Measurements from ENCODE around the gene PARD3. TPM values are rescaled to one million over a fixed set of nuclear protein-coding genes. Genes with fewer than 3 reads are reported as not detected.

Gene PARD3
- total and polyA plus RNA-seq, 7 donors, result 20.2 to 84.4 (median 53.4) TPM

DNA sequence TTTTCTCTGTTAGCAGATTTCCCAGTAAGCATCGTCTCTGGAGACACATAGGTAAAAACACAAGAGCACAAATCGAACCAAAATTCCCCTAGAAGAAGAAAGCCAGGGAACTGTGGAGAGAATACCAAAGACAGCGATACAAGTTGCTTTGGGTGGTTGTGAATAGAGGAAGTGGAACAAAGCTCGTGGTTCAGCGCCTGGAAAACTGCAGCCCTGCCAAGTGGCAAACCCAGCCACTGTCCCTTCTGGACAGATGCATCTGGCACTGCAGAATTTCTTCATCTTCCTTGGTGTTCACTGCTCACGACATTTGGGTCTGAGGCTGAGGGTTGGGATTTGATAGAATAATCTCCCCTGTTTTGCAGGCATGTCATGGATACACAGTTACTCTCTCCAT is 733.8 kb downstream of the PARD3 start:
- WGBS, 3 donors, result 53 to 72% (median 68%) methylated on average over 6 of the region's 6 CpGs
- Histone ChIP-seq H3K27ac (no peak overlapping the region), H3K27me3 (ENCODE audit: insufficient read depth in 3 of 3, low read length in 2 of 3) (peaks cover 0 to 4% (median 0%) of the 10 kb centered on the region in 3 donors), H3K9me3 (peaks cover 12% of the 10 kb centered on the region), H3K4me1 (no peaks in the 10 kb centered on the region), H3K36me3 (ENCODE audit: insufficient read depth in 1 of 2, low read depth in 1 of 2) (no peaks in the 10 kb centered on the region), H3K4me3 (no peak overlapping the region)
- DNase-seq (peak in 1 of 2 donors; percentile 69), ATAC-seq (no peak)
- TF ChIP-seq, protein P1, sequence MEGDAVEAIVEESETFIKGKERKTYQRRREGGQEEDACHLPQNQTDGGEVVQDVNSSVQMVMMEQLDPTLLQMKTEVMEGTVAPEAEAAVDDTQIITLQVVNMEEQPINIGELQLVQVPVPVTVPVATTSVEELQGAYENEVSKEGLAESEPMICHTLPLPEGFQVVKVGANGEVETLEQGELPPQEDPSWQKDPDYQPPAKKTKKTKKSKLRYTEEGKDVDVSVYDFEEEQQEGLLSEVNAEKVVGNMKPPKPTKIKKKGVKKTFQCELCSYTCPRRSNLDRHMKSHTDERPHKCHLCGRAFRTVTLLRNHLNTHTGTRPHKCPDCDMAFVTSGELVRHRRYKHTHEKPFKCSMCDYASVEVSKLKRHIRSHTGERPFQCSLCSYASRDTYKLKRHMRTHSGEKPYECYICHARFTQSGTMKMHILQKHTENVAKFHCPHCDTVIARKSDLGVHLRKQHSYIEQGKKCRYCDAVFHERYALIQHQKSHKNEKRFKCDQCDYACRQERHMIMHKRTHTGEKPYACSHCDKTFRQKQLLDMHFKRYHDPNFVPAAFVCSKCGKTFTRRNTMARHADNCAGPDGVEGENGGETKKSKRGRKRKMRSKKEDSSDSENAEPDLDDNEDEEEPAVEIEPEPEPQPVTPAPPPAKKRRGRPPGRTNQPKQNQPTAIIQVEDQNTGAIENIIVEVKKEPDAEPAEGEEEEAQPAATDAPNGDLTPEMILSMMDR (IDR thresholded peaks at IDR 0.05), result no peak
- intact Hi-C loops (cut with DNase I), result no loop called here

DNA sequence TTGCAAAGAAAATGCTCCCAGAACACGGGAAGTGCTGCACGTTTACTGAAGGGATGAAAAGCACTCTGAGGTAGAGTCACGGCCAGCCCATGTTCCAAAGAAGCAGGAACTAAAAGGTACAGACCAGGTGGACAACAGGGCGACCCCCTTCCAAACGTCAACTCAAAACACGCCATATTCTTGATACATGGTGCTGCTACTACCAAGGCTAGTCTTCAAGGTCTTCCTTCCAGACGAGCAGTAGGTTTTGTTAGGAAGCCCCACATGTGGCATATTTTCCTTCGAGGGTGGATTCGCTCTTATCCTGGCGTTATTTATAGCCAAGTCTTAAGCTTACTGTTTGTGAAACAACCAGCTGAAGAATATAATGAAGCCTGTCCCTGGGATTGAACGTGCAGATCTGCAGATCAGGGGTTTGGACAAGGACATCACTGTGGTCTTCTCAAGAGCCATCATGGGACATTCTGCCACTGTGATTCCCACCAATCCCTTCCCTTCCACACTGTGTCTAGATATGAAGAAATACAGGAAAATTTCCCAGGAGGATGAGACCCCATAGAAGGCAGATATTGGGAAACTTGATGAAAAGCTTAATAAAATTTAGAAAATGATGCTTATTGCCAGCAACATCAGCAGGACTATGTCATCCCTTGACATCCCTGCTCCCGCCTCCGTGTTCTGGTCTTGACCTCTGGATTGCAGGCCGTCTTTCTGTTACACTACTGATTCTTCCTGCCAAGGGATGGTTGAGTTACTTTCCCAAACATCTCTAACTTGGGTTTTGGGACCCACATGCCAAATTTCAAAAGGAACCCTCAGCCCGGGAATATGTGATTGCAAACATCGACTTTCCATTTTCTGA is 734.4 kb downstream of the PARD3 start:
- 77 to 80% (median 79%) methylated on average over 16 of the region's 16 CpGs for WGBS, 3 donors
- Histone ChIP-seq H3K4me3 (no peak overlapping the region), H3K4me1 (no peaks in the 10 kb centered on the region), H3K27ac (no peak overlapping the region), H3K36me3 (ENCODE audit: insufficient read depth in 1 of 2, low read depth in 1 of 2) (no peaks in the 10 kb centered on the region), H3K9me3 (peaks cover 12% of the 10 kb centered on the region), H3K27me3 (ENCODE audit: insufficient read depth in 3 of 3, low read length in 2 of 3) (peaks cover 0 to 4% (median 0%) of the 10 kb centered on the region in 3 donors)
- TF ChIP-seq, protein P1 (IDR thresholded peaks at IDR 0.05), result no peak
- intact Hi-C loops (cut with DNase I), result no loop called here
- peak in 3 of 4 donors; percentile 43 to 62 (median 44) for ATAC-seq
- peak; percentile 56 to 73 for DNase-seq

GRCh38 chr10:34079702-34080484 is 735.2 kb downstream of the PARD3 start:
- TF ChIP-seq, protein P1 (IDR thresholded peaks at IDR 0.05), result no peak
- Histone ChIP-seq H3K36me3 (ENCODE audit: insufficient read depth in 1 of 2, low read depth in 1 of 2) (no peaks in the 10 kb centered on the region), H3K27ac (no peak overlapping the region), H3K4me3 (no peak overlapping the region), H3K4me1 (no peaks in the 10 kb centered on the region), H3K27me3 (ENCODE audit: insufficient read depth in 3 of 3, low read length in 2 of 3) (peaks cover 0 to 4% (median 0%) of the 10 kb centered on the region in 3 donors), H3K9me3 (peaks cover 12% of the 10 kb centered on the region)
- intact Hi-C loops (cut with DNase I), result no loop called here
- no peak for ATAC-seq
- no peak for DNase-seq
- whole genome bisulfite sequencing, 3 donors, result 94% methylated on average over 17 of the region's 17 CpGs

- H3K27me3 ChIP-seq (ENCODE audit: insufficient read depth in 3 of 3, low read length in 2 of 3), result peaks cover 0 to 4% (median 0%) of the 10 kb centered on the region in 3 donors
- peak in 3 of 4 donors; percentile 41 to 62 (median 53) for ATAC-seq
- 34 to 51% (median 39%) methylated on average over 22 of the region's 22 CpGs for WGBS, 3 donors
Observed at GRCh38 chr10:34078745-34079470, 736.2 kb downstream of the PARD3 start.

More at GRCh38 chr10:34078745-34079470, 736.2 kb downstream of the PARD3 start:
- no peaks in the 10 kb centered on the region for H3K4me1 ChIP-seq
- peaks cover 12% of the 10 kb centered on the region for H3K9me3 ChIP-seq
- no peaks in the 10 kb centered on the region for H3K36me3 ChIP-seq (ENCODE audit: insufficient read depth in 1 of 2, low read depth in 1 of 2)
- H3K27ac ChIP-seq, result peak overlapping the region; percentile 36
- TF ChIP-seq, protein P1 (IDR thresholded peaks at IDR 0.05), result no peak
- peak; percentile 64 to 68 for DNase-seq
- H3K4me3 ChIP-seq, result no peak overlapping the region
- intact Hi-C loops (cut with DNase I), result no loop called here
